ENCODE measurements around the gene ANO2. TPM values are rescaled to one million over a fixed set of nuclear protein-coding genes. Genes with fewer than 3 reads are reported as not detected.

Gene ANO2
- total RNA-seq, 4 donors from 2014 or later: 2.0 to 9.8 (median 4.9) TPM

DNA sequence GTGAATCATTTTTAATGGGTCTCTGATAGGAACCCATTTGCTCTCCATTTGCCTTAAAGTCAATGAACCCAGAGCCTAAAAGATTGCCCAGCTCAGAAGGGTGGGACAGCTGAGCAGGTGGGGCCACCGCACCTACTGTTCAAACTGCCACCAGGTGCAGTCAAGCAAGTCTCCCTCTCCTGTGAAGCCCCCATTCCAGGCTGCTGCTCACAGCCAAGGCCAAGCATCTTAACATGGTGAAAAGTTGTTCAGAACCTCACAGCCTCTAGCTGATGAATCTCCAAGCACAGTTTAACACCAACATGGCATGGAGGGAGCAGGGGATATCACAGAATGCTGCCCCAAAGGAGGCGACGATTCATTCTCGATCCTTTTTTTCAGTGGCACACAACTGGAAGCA, 29.5 kb downstream of the ANO2 start:
- Histone ChIP-seq H3K27me3 (no peaks in the 10 kb centered on the region), H3K9me3 (no peaks in the 10 kb centered on the region), H3K36me3 (no peaks in the 10 kb centered on the region), H3K4me1 (no peaks in the 10 kb centered on the region), H3K4me3 (no peak overlapping the region), H3K27ac (no peak overlapping the region)
- ATAC-seq (no peak), DNase-seq (no peak)
- intact Hi-C loops (cut with DNase I; ENCODE audit: low total_unique reads): no loop called here
- in situ Hi-C loops (cut with MboI; ENCODE audit: low sequenced_read_pairs in 4 of 4): no loop called here
- TF ChIP-seq, protein P1, sequence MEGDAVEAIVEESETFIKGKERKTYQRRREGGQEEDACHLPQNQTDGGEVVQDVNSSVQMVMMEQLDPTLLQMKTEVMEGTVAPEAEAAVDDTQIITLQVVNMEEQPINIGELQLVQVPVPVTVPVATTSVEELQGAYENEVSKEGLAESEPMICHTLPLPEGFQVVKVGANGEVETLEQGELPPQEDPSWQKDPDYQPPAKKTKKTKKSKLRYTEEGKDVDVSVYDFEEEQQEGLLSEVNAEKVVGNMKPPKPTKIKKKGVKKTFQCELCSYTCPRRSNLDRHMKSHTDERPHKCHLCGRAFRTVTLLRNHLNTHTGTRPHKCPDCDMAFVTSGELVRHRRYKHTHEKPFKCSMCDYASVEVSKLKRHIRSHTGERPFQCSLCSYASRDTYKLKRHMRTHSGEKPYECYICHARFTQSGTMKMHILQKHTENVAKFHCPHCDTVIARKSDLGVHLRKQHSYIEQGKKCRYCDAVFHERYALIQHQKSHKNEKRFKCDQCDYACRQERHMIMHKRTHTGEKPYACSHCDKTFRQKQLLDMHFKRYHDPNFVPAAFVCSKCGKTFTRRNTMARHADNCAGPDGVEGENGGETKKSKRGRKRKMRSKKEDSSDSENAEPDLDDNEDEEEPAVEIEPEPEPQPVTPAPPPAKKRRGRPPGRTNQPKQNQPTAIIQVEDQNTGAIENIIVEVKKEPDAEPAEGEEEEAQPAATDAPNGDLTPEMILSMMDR (IDR thresholded peaks at IDR 0.05 in 4 of 5, conservative IDR thresholded peaks at IDR 0.05 in 1 of 5): no peak
- no peak for TF ChIP-seq POLR2A (IDR thresholded peaks at IDR 0.05)

DNA sequence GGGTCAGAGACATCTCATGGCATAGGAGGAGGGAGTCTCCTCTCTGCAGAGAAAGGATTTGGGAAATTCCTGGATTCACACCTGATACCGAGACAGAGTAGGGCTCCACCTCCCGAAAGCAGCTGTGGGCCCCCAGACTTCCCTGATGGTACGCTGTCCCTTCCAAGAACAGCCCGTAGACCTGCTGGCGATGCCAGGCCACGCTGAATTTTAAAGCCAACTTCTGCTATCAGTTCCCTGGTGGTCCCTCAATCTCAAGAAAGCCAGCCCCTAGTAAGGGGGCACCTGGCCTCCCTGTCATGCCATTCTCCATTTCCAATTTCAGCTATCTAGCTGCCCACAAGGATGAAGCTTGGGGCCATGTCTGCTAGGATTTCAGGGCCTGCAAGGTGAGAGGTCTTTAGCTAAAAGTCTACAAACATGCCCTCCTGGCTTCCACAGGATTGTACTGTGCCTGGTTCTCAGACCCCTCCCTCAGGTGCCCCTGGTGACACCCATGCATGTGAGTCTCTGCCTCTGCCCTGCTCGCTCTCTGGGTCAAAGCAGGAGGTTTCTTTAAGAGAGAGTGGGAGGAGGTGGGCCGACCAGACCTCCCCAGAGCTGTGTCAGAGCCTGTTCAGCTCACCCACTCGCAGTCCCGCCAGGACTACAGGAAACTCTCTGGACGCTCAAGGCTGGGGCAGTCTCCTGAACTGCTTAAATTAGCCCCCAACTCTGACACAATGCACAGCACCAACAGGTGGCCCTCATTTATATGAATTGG, 30.5 kb downstream of the ANO2 start:
- Histone ChIP-seq H3K36me3 (no peaks in the 10 kb centered on the region), H3K9me3 (no peaks in the 10 kb centered on the region), H3K4me3 (no peak overlapping the region), H3K27me3 (no peaks in the 10 kb centered on the region), H3K4me1 (no peaks in the 10 kb centered on the region), H3K27ac (no peak overlapping the region)
- intact Hi-C loops (cut with DNase I; ENCODE audit: low total_unique reads): no loop called here
- TF ChIP-seq, protein P1 (IDR thresholded peaks at IDR 0.05 in 4 of 5, conservative IDR thresholded peaks at IDR 0.05 in 1 of 5): no peak
- ATAC-seq (no peak), DNase-seq (no peak)
- in situ Hi-C loops (cut with MboI; ENCODE audit: low sequenced_read_pairs in 4 of 4): no loop called here

DNA sequence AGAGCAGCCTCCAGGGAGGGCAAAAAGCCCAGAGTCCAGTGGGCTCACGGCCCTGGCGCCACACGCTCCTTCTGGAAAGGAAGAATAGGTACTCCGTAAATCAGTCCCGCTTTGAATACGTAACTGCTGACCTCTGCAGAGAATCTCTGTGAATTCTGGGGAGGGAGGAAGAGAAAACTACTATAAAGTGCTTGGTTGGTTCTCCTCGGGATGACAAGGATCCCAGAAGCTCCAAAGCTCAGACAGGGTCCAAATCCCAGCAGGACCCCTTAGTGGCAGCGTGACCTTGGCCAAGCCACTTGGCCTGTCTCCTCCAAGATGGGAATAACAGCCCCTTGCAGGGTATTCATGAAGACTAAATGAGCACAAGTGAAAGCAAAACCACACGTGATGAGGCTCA, 31.7 kb downstream of the ANO2 start:
- H3K27ac ChIP-seq: no peak overlapping the region
- H3K27me3 ChIP-seq: no peaks in the 10 kb centered on the region
- no peak for ATAC-seq
- H3K9me3 ChIP-seq: no peaks in the 10 kb centered on the region
- no peak for DNase-seq
- H3K4me1 ChIP-seq: no peaks in the 10 kb centered on the region
- intact Hi-C loops (cut with DNase I; ENCODE audit: low total_unique reads) (no loop called here), in situ Hi-C loops (cut with MboI; ENCODE audit: low sequenced_read_pairs in 4 of 4) (no loop called here)
- H3K4me3 ChIP-seq: no peak overlapping the region
- H3K36me3 ChIP-seq: no peaks in the 10 kb centered on the region
- TF ChIP-seq POLR2A (IDR thresholded peaks at IDR 0.05): no peak
- TF ChIP-seq, protein P1 (IDR thresholded peaks at IDR 0.05 in 4 of 5, conservative IDR thresholded peaks at IDR 0.05 in 1 of 5): no peak

DNA sequence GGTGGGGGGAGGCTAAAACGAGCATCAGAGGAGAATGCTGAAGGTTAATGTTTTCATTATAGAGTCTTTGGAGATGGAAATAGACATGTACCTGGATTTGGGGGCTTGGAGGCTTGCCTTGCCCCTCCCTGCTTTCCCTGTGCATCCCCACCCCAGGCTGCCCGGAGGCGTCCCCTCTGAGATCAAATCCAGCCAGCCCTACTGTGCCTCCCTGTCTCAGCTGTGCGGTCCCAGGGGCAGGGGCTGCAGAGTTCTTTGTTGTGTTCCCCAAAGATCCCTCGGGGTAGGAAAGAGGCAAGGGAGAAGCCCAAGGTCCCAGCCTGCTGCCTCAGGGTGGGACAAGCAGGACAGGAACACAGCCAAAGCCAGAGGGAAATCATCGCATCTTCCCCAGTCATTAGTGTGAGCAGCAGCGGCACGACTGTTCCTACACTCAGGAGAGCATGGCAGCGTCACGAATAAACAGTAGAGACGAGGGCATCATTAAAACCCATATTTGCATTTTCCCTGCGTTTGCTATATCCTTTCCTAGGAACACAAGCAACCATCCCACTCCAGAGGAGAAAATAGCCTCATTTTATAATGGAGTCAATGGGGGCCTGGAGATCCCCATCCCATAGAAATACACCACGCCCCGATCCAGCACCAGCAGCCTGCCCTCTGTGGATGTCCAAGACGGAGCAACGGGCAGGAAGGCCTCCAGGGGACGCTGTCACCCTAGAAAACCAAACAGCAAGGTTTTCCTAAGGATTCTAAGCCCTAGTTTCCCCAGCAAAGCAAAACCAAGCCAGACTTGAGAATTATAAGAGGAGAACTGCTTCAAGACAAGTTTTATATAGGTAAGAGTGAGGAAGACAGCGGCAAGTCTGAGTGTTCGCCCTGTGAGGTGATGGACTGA, 32.4 kb downstream of the ANO2 start:
- TF ChIP-seq, protein P1 (IDR thresholded peaks at IDR 0.05 in 4 of 5, conservative IDR thresholded peaks at IDR 0.05 in 1 of 5): no peak
- TF ChIP-seq POLR2A (IDR thresholded peaks at IDR 0.05): no peak
- H3K4me3 ChIP-seq: no peak overlapping the region
- no peak for ATAC-seq
- intact Hi-C loops (cut with DNase I; ENCODE audit: low total_unique reads) (no loop called here), in situ Hi-C loops (cut with MboI; ENCODE audit: low sequenced_read_pairs in 4 of 4) (no loop called here)
- H3K27me3 ChIP-seq: no peaks in the 10 kb centered on the region
- H3K27ac ChIP-seq: no peak overlapping the region
- H3K9me3 ChIP-seq: no peaks in the 10 kb centered on the region
- no peaks in the 10 kb centered on the region for H3K36me3 ChIP-seq
- DNase-seq: no peak
- no peaks in the 10 kb centered on the region for H3K4me1 ChIP-seq
